Suprapubic skin (tissue), 3 donors: Measurements from ENCODE around the gene TENT4A.

Experiments
- EP300 ChIP-seq: sonication (generic); formaldehyde crosslinking; IDR thresholded peaks from one replicate; pipeline ENCODE4 v1.6.1; 2017; ENCODE audit warnings: antibody characterized with exemption
- POLR2A ChIP-seq, 2 donors: fragments of 450-650 bp; IDR thresholded peaks; one replicate each; pipeline ENCODE4 v1.6.1; 2017; ENCODE audit warnings: antibody characterized with exemption in 2 of 2, mild to moderate bottlenecking in 2 of 2, moderate library complexity in 2 of 2
- TF ChIP-seq, protein P1 (sequence below), 2 donors: fragments of 200-600 bp in 1 of 2; fragments of 450-650 bp in 1 of 2; sonication (generic) in 1 of 2; IDR thresholded peaks; one replicate each; pipeline ENCODE4 v1.5.1; 2016 to 2019; ENCODE audit warnings: antibody characterized with exemption in 2 of 2, mild to moderate bottlenecking in 1 of 2, moderate library complexity in 1 of 2

DNA sequence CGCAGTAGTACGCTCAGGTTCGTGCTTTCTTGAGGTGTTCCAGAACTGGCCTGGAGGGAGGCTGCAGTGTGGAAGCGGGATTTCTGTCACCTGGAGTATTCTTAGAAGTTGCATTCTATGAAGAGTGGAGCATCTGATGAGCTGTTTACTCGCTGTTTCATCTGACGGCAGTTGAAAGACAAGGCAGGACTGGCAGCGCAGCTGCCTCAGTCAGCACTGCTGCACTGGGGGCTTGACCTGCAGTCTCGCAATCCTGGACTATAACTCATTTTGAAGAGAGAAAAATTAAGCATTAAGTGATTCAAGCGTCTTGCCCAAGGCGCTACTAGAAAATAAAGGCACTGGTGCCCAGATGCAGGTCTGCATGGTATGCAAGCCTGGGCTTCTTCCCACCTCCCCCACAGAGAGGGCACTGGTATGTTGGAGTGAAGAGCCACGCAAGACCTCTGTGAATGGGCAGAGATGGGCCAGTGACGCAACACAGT lies 10.6 kb downstream of the TENT4A start:
- TF ChIP-seq, protein P1, sequence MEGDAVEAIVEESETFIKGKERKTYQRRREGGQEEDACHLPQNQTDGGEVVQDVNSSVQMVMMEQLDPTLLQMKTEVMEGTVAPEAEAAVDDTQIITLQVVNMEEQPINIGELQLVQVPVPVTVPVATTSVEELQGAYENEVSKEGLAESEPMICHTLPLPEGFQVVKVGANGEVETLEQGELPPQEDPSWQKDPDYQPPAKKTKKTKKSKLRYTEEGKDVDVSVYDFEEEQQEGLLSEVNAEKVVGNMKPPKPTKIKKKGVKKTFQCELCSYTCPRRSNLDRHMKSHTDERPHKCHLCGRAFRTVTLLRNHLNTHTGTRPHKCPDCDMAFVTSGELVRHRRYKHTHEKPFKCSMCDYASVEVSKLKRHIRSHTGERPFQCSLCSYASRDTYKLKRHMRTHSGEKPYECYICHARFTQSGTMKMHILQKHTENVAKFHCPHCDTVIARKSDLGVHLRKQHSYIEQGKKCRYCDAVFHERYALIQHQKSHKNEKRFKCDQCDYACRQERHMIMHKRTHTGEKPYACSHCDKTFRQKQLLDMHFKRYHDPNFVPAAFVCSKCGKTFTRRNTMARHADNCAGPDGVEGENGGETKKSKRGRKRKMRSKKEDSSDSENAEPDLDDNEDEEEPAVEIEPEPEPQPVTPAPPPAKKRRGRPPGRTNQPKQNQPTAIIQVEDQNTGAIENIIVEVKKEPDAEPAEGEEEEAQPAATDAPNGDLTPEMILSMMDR (IDR thresholded peaks at IDR 0.05) = no peak
- TF ChIP-seq EP300 (no peak), POLR2A (IDR thresholded peaks at IDR 0.05) (no peak)
